GM12878 (cell line): Measurements from ENCODE around the gene SCARB1. TPM values are rescaled to one million over a fixed set of nuclear protein-coding genes. Genes with fewer than 3 reads are reported as not detected.

ENCODE experiments used
- CBX3 ChIP-seq: fragments of 200-600 bp; sonication (generic); IDR thresholded peaks from 2 replicates; pipeline ENCODE4 v1.6.1; 2016; ENCODE audit warnings: low read depth, borderline replicate concordance
- ELK1 ChIP-seq: IDR thresholded peaks from 2 replicates; pipeline ENCODE4 v1.6.1; 2012; ENCODE audit warnings: low read depth, low read length, improper control_type of control experiment
- EZH2 ChIP-seq: IDR thresholded peaks from 2 replicates; pipeline ENCODE4 v1.6.1; 2012; ENCODE audit warnings: low read depth, mild to moderate bottlenecking, control low read depth, inconsistent platforms, low read length, borderline replicate concordance; ENCODE audit not compliant: control insufficient read depth
- FOXM1 ChIP-seq: IDR thresholded peaks from 2 replicates; pipeline ENCODE4 v1.6.1; 2012; ENCODE audit warnings: low read depth, mild to moderate bottlenecking, inconsistent platforms, low read length, moderate library complexity
- HDAC6 ChIP-seq: fragments of 200-600 bp; sonication (generic); IDR thresholded peaks from one replicate; pipeline ENCODE4 v1.8.0; 2017; ENCODE audit warnings: antibody characterized with exemption; ENCODE audit not compliant: unreplicated experiment
- IRF3 ChIP-seq: fragments of 450-650 bp; IDR thresholded peaks from 2 replicates; pipeline ENCODE4 v1.6.1; 2014; ENCODE audit warnings: mild to moderate bottlenecking
- JUNB ChIP-seq: IDR thresholded peaks from 2 replicates; pipeline ENCODE4 v1.6.1; 2016; ENCODE audit warnings: antibody characterized with exemption, mild to moderate bottlenecking
- MEF2B ChIP-seq: fragments of 450-650 bp; IDR thresholded peaks from 2 replicates; pipeline ENCODE4 v1.6.1; 2018; ENCODE audit warnings: mild to moderate bottlenecking, moderate library complexity; ENCODE audit not compliant: partially characterized antibody, poor library complexity, severe bottlenecking
- MTA2 ChIP-seq: fragments of 450-650 bp; IDR thresholded peaks from 2 replicates; pipeline ENCODE4 v1.6.1; 2016; ENCODE audit warnings: low read depth, mild to moderate bottlenecking, moderate library complexity
- POLR2AphosphoS2 ChIP-seq: IDR thresholded peaks from 2 replicates; pipeline ENCODE4 v1.6.1; 2011; ENCODE audit warnings: low read depth, mild to moderate bottlenecking, low read length, improper control_type of control experiment, moderate library complexity
- RAD21 ChIP-seq: IDR thresholded peaks from 2 replicates; pipeline ENCODE4 v1.6.1; 2011; ENCODE audit warnings: mild to moderate bottlenecking, low read depth, low read length, moderate library complexity; ENCODE audit not compliant: insufficient read depth
- TAF1 ChIP-seq: IDR thresholded peaks from 2 replicates; pipeline ENCODE4 v1.6.1; 2011; ENCODE audit warnings: mild to moderate bottlenecking, low read depth, low read length, borderline replicate concordance
- USF2 ChIP-seq: IDR thresholded peaks from 2 replicates; pipeline ENCODE4 v1.6.1; 2011; ENCODE audit warnings: low read depth, low read length, improper control_type of control experiment, borderline replicate concordance
- YY1 ChIP-seq: IDR thresholded peaks from 2 replicates; pipeline ENCODE4 v1.6.1; 2011; ENCODE audit warnings: low read depth, mild to moderate bottlenecking, low read length
- ZBTB11 ChIP-seq: fragments of 450-650 bp; formaldehyde crosslinking; IDR thresholded peaks from 2 replicates; pipeline ENCODE4 v1.5.0; 2022; ENCODE audit warnings: mild to moderate bottlenecking, missing genetic modification characterization
- ZNF24 ChIP-seq: fragments of 450-650 bp; IDR thresholded peaks from 2 replicates; pipeline ENCODE4 v1.6.1; 2017; ENCODE audit warnings: antibody characterized with exemption, mild to moderate bottlenecking
- ZNF274 ChIP-seq: IDR thresholded peaks from one replicate; pipeline ENCODE4 v1.8.0; 2011; ENCODE audit not compliant: insufficient read length, insufficient read depth
- ZNF592 ChIP-seq: fragments of 450-650 bp; IDR thresholded peaks from 2 replicates; pipeline ENCODE4 v1.6.1; 2017; ENCODE audit warnings: mild to moderate bottlenecking, moderate library complexity
- polyA plus RNA-seq, 11 experiments: library from polyadenylated mRNA; depleted of rRNA in 4 of 11; unstranded in 6 of 11; stranded (reverse) in 5 of 11; fragments of >200 nt; fragmentation: Nextera tagmentation in 4 of 11; fragmentation: Illumina TruSeq in 1 of 11; extraction: Ambion mirVana in 4 of 11; extraction: Trizol in 1 of 11; gene quantifications; 1 replicate in 1 of 11; 2 replicates in 10 of 11; pipeline versions ENCODE4 v1.2.1 to v1.2.3, GENCODE V29; 2011 to 2016; ENCODE audit warnings: inconsistent platforms in 2 of 11, missing spikeins in 2 of 11, low read depth in 1 of 11
- total RNA-seq, 4 experiments: library from RNA; depleted of rRNA in 3 of 4; stranded (reverse); fragments of >200 nt in 3 of 4; fragmentation: Illumina TruSeq in 1 of 4; extraction: Trizol in 1 of 4; gene quantifications; 2 replicates each; pipeline versions ENCODE4 v1.2.1 to v1.2.3, GENCODE V29; 2013 to 2021

SCARB1 gene
- total and polyA plus RNA-seq, 10 of the 15 experiments (the other 5 are each of a cell fraction or from before 2014, with no cell fraction given), result 0.34 to 104 (median 63.1) TPM

GRCh38 chr12:124771462-124772288 lies 92.0 kb downstream of the SCARB1 start (continued):
- TF ChIP-seq USF2 (no peak), ELK1 (no peak), CBX3 (no peak), POLR2AphosphoS2 (no peak), ZBTB11 (CRISPR knock-in tag) (no peak), ZNF24 (no peak), YY1 (peak; percentile 57; the same call in 1 of the 2 replicates), TAF1 (peak; percentile 56; the same call in 1 of the 2 replicates), ZNF274 (no peak), HDAC6 (no peak), FOXM1 (no peak), ZNF592 (0 out of 2 replicates have a peak, but pooled peaks have one; percentile 47), EZH2 (no peak), JUNB (no peak), MTA2 (no peak; the same call in 1 of the 2 replicates), RAD21 (peak; percentile 93), IRF3 (no peak), MEF2B (no peak)
